Left renal cortex interstitium (tissue), 4 donors: ENCODE results near the gene ERG. TPM values are rescaled to one million over a fixed set of nuclear protein-coding genes. Genes with fewer than 3 reads are reported as not detected.

ENCODE experiments used
- DNase-seq, 4 donors: peaks; one replicate each; pipeline ENCODE4 v3.0.0-alpha.2; 2013; ENCODE audit warnings: low read depth in 4 of 4, low spot score in 2 of 4, missing footprints in 1 of 4
- polyA plus RNA-seq, 4 donors: library from polyadenylated mRNA; unstranded; fragments of 120-200 nt; gene quantifications; one replicate each; pipeline ENCODE4 v1.2.1, GENCODE V29; 2013; ENCODE audit not compliant: insufficient read length in 4 of 4

Gene ERG, protein sequence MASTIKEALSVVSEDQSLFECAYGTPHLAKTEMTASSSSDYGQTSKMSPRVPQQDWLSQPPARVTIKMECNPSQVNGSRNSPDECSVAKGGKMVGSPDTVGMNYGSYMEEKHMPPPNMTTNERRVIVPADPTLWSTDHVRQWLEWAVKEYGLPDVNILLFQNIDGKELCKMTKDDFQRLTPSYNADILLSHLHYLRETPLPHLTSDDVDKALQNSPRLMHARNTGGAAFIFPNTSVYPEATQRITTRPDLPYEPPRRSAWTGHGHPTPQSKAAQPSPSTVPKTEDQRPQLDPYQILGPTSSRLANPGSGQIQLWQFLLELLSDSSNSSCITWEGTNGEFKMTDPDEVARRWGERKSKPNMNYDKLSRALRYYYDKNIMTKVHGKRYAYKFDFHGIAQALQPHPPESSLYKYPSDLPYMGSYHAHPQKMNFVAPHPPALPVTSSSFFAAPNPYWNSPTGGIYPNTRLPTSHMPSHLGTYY
- polyA plus RNA-seq, result 10 to 100 TPM; 16.9 to 22.7 (median 20.6) TPM

DNA sequence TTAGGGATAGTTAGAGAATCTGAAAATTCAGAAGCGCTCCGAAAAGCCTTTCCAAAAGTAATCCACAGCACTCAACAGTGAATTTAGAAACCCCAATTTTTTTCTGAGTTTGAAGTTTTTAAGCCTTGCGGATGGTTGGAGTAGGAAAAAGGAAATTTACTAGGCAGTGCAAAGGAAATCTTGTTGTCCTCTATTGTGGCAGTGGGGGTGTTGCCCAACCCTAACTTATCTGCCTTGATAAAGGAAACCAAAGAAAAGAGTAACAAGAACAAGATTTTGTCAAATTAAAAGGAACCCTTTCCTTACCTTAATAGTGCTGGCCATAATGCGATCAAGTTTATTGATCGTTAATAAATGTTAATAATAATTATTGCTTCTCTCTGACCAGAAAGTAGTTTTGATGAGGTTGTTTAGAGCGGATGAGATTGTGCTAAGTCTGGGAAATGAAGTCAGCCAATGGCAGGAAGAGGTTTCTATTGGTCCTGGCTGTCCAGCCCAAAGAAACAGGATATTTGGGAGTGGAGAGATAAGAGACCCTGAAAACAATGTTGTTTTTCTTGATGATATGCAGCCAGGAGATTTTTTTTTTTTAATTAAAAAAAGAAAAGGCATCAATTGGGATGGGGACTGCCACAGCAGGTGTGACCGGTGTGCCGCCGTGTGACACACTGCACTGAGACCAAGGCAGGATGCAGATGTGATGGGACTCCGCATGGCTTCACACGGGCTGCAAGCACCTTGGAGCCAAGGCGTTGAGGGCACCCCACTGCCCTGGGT is at the start of gene ERG:
ERG (minus strand) TSS at position 421 of the 777 bp plus-strand sequence; CDS start at position 324, 97 bp downstream.
- no peak for DNase-seq

DNA sequence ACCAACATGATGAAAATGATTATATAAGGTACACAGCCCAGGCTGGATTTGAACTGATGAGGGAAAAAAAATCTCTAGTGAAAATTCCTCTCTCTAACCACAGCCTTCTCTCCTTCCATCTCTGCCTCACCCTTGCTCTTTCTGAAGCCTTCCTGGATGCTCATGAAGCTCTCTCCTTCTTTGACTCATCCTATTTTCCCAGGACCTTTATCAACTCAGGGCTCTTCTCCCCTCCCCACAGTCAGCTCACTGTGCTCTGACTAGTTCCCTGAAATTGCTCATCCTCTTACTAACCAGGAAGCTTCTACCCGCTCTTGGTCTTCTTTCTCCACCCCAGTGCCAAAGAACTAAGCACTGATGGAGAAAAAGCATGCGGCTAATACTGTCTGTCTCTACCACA is 46.4 kb upstream of the ERG start:
- DNase-seq, result no peak

- no peak for DNase-seq
These were observed 44.0 kb upstream of the ERG start for GRCh38 chr21:38542263-38542662.

DNA sequence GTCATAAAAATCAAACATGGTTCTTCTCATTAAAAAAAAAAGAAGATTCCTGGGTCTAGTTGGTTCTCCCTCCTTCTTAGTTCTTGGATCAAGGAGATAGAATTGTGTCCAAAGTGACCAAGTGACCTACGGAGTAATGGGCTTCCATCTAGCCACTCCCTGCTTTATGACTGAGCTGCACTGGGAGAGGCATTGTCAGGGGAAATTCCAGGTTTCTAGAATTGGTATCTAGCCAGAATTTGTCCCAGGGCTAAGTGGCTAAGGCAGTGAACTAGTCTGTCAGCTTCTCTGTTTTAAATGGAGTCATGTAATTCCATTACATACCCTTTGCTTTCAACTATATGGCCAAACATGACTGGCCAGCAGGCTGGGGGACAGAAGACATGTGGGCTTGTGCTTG is 40.1 kb upstream of the ERG start:
- DNase-seq, result no peak

DNA sequence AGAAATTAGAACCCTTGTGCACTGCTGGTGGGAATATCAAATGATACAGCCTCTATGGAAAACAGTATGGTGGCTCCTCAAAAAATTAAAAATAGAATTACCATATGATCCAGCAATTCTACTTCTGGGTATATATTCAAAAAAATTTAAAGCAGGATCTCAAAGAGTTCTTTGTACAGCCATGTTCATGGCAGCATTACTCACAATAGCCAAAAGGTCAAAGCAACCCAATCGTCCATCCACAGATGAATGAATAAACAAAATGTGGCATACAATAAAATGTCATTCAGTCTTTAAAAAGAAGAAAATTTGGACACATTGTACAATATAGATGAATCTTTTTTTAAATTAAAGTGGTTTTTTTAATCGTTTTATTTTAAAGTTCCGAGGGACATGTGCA is 36.3 kb upstream of the ERG start:
- no peak for DNase-seq

GRCh38 chr21:38533887-38534286 is 35.6 kb upstream of the ERG start:
- no peak for DNase-seq

DNA sequence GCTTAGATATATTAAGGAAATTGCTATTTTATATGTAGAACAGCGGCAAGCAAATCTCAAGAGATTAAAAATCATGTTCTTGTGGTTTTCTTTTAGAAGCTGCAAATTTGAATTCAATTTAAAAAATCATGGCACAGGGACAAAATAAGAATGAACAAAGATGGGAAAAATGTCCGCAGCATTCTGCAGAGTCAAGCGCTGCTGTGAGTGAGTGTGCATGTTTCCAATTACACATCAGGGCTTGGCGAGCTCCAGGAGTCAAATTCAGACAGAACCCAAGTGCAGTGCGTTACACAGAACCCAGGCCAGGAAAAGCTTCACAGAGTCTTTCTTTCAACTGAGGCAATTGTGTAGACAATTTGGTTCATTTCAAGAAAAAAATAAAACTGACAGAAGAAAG is 33.3 kb upstream of the ERG start:
- DNase-seq, result peak in 3 of 4 donors; percentile 20 to 41 (median 36)

- no peak for DNase-seq
These were observed 32.8 kb upstream of the ERG start for GRCh38 chr21:38531039-38531541.

DNA sequence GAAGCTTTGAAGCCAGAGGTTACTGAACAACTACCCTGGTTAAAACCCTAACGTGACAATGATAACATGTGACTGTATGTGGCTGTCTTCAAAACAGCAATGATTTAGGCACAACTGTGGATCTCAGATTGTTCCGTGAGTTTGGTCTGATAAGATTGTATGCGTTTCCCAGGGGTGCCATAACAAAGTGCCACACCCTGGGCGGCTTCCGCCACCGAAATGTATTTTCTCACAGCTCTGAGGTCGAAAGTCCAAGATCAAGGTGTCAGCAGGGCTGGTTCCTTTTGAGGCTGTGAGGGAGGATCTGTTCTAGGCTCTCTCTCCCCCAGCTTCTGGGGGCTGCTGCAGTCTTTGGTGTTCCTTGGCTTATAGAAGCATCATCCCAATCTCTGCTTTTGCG is 29.5 kb upstream of the ERG start:
- DNase-seq, result no peak

DNA sequence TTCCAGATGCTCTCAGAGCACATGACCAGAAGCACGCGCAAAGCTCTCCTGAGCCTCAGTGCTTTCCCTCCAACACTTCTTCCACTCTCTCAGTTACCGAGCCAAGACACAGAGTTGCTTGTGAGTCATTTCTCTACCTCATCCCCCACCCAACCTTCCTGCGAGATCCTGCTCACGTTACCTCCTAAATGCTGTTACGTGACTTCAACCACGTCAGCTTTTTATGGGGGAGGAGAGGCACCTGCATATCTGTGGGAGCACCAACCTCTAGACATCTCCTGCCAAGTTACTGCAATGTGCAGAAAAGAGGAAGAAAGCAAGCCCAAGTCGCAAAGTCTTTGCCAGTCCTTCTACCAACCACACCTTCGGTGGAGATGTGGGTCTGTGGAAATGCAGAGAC is 27.2 kb upstream of the ERG start:
- DNase-seq, result no peak

DNA sequence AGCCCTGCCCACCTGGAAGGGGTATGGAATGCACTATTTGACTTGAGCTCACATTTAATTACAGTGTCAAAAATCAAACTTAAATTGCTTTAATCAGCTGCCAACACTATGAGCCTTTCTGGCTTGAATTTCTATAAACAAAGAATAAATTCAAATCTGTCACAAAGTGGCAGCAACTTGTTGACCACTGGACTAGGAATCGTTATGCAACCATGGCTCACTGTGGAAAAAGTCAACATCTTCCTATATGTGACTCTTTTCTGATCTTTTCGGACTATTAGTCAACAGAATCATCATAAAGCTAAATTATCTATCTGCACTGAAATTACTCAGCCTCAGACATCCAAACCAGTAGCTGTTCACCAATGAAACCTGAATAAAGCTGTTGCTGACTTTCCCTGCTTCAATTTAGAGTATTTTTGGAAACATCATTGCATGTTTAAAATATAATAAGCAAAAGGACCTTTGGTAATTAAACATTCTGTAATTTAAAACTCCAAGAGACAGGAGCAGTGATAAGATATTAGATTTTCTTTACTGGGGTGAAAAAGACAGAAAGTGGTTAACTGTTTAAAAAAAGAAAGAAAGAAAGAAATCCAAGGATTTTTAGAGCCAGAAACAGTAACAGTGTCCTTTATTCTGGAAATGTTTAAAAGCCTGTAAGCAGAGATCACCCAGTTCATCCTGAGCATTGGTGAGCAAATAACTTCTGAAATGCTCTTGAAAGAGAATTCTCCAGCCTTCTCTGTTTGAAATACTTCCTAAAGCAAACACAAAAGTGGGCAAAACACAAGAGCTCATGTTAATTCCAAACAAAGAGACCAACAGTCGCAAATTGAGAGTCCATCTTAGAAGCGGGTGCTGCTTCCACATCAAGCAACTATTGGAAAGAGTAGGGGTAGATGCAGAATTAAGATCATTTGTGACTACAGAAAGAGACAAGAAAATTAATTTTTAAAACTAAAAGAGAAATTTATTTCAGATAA is 26.2 kb upstream of the ERG start:
- DNase-seq, result no peak

GRCh38 chr21:38520511-38520910 is 22.2 kb upstream of the ERG start:
- no peak for DNase-seq

DNA sequence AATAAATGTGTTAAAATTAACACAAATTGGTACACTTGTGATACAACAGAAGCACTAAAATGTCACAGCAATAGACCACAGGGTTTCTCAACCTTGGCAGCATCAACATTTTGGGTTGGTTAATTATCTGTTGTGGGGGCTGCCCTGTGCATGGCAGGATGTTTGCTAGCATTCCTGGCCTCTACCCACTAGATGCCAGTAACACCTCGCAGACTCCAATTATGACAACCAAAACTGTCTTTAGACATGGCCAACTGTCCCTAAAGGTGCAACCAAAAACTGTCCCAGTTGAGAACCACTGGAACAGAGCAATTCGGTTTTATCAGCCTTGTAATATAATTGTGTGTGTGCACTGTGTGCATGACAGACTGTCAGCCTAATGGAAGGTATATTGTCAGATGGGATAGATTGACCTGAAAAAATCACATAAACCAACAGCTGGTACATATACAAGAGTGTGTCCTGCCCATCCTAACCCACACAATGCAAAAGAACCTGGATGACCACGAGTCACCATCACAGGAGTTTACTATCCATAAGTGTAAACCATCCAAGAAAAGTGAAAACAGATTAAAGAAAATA is 13.5 kb upstream of the ERG start:
- DNase-seq, result no peak

DNA sequence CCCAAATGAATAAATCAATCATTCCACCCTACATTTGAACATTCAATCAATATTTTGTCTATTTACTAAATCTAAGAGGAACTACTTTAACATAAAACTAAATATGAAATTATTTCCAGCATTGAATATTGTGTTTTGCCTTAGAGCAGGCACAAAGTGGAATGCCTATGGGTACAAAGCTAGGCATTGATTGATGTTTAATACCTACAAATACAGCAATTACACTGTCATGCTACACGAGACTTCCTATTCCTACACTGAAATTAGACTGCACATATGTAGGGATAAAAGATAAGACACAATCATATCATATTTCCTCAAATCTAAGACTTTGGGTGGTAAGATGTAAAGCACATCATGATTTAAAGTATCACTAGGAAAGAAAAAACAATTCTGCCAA is 12.9 kb upstream of the ERG start:
- DNase-seq, result no peak

DNA sequence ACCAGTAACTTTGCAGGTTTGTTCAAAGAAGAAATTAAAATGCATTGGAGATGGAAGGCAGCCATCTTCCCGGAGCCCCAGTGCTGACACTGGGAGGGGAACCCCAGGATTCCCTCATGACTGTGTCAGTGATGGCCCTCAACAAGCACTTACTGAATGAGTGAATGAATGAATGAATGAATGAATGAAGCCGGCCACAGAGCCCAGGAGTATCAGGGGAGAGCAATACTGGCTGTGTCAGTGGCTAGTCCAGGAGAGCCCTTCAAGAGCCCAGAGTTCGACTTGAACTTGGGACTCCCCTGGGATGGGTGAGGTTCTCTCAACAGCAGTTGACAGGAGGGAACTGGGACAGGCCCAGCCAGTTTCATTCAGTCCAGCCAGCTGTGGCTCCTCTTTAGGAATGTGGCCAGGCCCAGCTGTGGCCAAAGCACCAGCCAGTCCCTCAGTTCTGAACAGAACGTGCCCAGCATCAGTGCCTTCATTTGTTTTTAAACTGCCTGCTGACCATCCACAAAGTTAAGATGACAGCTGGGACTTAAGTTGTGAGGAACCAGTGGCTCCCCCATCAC is 9.2 kb upstream of the ERG start:
- DNase-seq, result no peak

GRCh38 chr21:38506661-38507281 is 8.5 kb upstream of the ERG start:
- no peak for DNase-seq

DNA sequence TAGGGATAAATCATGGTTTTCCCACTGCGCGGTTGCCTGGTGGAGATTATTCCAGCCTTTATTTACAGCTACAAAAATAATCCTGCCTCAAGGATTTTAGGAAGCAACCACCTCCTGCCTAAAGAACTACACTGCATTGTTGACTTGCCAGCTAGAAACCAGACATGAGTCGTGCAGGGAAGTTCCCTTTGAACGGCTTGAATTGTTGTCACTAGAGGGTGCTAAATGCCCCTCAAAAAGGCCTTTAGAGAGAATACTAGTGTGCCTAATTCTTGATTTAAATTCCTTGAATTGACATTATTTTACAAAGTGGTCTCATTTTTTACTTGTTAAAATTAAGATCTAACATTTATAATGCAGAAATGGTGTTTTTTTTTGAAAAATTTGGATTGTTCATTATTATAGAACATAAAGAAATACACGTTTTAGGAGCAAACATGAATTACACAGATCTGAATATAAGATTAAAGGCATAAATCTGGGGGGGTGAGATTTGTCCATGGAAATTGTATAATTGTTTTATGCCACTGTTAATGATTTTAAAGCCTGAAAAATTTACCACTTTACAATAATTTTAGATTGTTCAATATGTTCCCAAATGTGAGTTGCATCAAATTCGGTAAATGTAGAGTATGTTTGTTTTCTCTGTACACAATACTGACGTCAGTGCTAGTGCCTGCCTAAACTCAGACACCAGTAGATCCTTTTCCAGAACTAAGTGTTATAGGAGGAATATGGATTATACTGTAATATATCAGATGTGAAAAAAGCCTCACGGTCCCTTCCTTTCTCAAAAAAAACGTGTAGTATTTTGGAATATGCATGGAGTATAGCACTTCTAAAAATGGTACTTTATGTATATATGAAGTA is 7.6 kb upstream of the ERG start:
- DNase-seq, result peak in 3 of 4 donors; percentile 34 to 67 (median 40)

GRCh38 chr21:38504066-38504465 is 5.8 kb upstream of the ERG start:
- DNase-seq, result no peak
